Amniotic epithelial cell (primary cell): ENCODE measurements around the gene TEX44.
"Not testable (repeated sequence)": the region's sequence is repeated elsewhere in the genome, so short reads cannot be mapped to it uniquely, and the experiment has no call there.

Experiments
- DNase-seq: peaks from one replicate; pipeline ENCODE4 v3.0.0-alpha.2; 2010; ENCODE audit warnings: low read depth

Gene TEX44

GRCh38 chr2:231592636-231593145 is at the start of gene TEX44:
Gene TEX44, plus strand, starts transcription at chr2:231592864. Its CDS starts 88 bp downstream, at chr2:231592952.
- DNase-seq = no peak

- peak; percentile 94 for DNase-seq
Observed at GRCh38 chr2:231545105-231545902, 47.4 kb upstream of the TEX44 start.

- DNase-seq = no peak
Observed at GRCh38 chr2:231546014-231546715, 46.5 kb upstream of the TEX44 start.

GRCh38 chr2:231547315-231548110 is 45.2 kb upstream of the TEX44 start:
- no peak for DNase-seq

- DNase-seq = no peak
Observed at GRCh38 chr2:231548752-231549151, 43.9 kb upstream of the TEX44 start.

- no peak for DNase-seq
Observed at GRCh38 chr2:231549446-231550239, 43.0 kb upstream of the TEX44 start.

GRCh38 chr2:231552752-231553151 is 39.9 kb upstream of the TEX44 start:
- DNase-seq = no peak

- DNase-seq = no peak
Observed at GRCh38 chr2:231554327-231554726, 38.3 kb upstream of the TEX44 start.

GRCh38 chr2:231554748-231555545 is 37.7 kb upstream of the TEX44 start:
- DNase-seq = peak; percentile 79

- DNase-seq = not testable (repeated sequence)
Observed at GRCh38 chr2:231556496-231556895, 36.2 kb upstream of the TEX44 start.

- DNase-seq = no peak
Observed at GRCh38 chr2:231556981-231557380, 35.7 kb upstream of the TEX44 start.

- DNase-seq = peak; percentile 78
Observed at GRCh38 chr2:231557571-231558217, 35.0 kb upstream of the TEX44 start.

- peak; percentile 66 for DNase-seq
Observed at GRCh38 chr2:231563378-231563961, 29.2 kb upstream of the TEX44 start.

GRCh38 chr2:231565887-231566594 is 26.6 kb upstream of the TEX44 start:
- DNase-seq = no peak

- no peak for DNase-seq
Observed at GRCh38 chr2:231567159-231567558, 25.5 kb upstream of the TEX44 start.

GRCh38 chr2:231568098-231568784 is 24.4 kb upstream of the TEX44 start:
- no peak for DNase-seq

- no peak for DNase-seq
Observed at GRCh38 chr2:231568785-231569435, 23.8 kb upstream of the TEX44 start.

GRCh38 chr2:231570915-231571314 is 21.7 kb upstream of the TEX44 start:
- DNase-seq = not testable (repeated sequence)
